Measurements from ENCODE around the gene UFSP2. TPM values are rescaled to one million over a fixed set of nuclear protein-coding genes. Genes with fewer than 3 reads are reported as not detected.

Gene UFSP2
- total RNA-seq (2022; extraction: Qiagen RNA extraction; ENCODE audit: low read depth): 13.0 to 15.6 TPM (median 14.6 TPM) in 5 replicates

GRCh38 chr4:185425647-185426352 is at the start of gene UFSP2:
Gene UFSP2, minus strand, starts transcription at chr4:185425964. Its CDS starts 96 bp downstream, at chr4:185425868.

GRCh38 chr4:185471235-185472102 is 45.7 kb upstream of the UFSP2 start, which contains the start of gene CCDC110:
Gene CCDC110, minus strand, starts transcription at chr4:185471733. Its CDS starts 50 bp downstream, at chr4:185471683.

GRCh38 chr4:185396724-185397385 is 28.9 kb downstream of the UFSP2 start, which contains the start of gene ANKRD37:
Gene ANKRD37, plus strand, starts transcription at chr4:185396841. Its CDS starts 83 bp downstream, at chr4:185396924.

GRCh38 chr4:185395238-185395955 is 30.4 kb downstream of the UFSP2 start, which contains the start of gene LRP2BP:
Gene LRP2BP, minus strand, starts transcription at chr4:185395924. Its CDS starts 17,738 bp downstream, at chr4:185378186.

Other genes starting within 250 kb of the UFSP2 start
- 9.6 to 14.7 TPM (median 12.2 TPM) in 5 replicates for gene CFAP97, start 222.0 kb downstream of the UFSP2 start, total RNA-seq (2022; extraction: Qiagen RNA extraction; ENCODE audit: low read depth)
- 7.3 to 9.8 TPM (median 9.5 TPM) in 5 replicates for gene SNX25, start 216.4 kb downstream of the UFSP2 start, total RNA-seq (2022; extraction: Qiagen RNA extraction; ENCODE audit: low read depth)
- 0.08 to 0.21 TPM (median 0.14 TPM) in 5 replicates for gene LRP2BP, start 30.0 kb downstream of the UFSP2 start, total RNA-seq (2022; extraction: Qiagen RNA extraction; ENCODE audit: low read depth)
- 1.4 to 4.6 TPM (median 3.4 TPM) in 5 replicates for gene ANKRD37, start 29.1 kb downstream of the UFSP2 start, total RNA-seq (2022; extraction: Qiagen RNA extraction; ENCODE audit: low read depth)
- gene CCDC110, start 45.8 kb upstream of the UFSP2 start, total RNA-seq (2022; extraction: Qiagen RNA extraction; ENCODE audit: low read depth): not detected in 5 replicates
- 0.13 to 0.31 TPM (median 0.20 TPM) in 4 of 5 replicates, not detected in the other for gene PDLIM3, start 109.5 kb upstream of the UFSP2 start, total RNA-seq (2022; extraction: Qiagen RNA extraction; ENCODE audit: low read depth)

Data from A549 treated with CpdA at 1 μM for 4 hours (cell line).